GM12891 (cell line): ENCODE measurements around the gene SERAC1. TPM values are rescaled to one million over a fixed set of nuclear protein-coding genes. Genes with fewer than 3 reads are reported as not detected.
"Not testable (repeated sequence)": the region's sequence is repeated elsewhere in the genome, so short reads cannot be mapped to it uniquely, and the experiment has no call there.

ENCODE experiments used
- DNase-seq: peaks from one replicate; pipeline ENCODE4 v3.0.0; 2011; ENCODE audit warnings: low spot score; ENCODE audit not compliant: insufficient read length
- FAIRE-seq: peaks from 2 replicates; lab custom pipeline; 2011; peaks lifted over from hg19 to GRCh38; lab: Jason Lieb, UNC
- PAX5 ChIP-seq: IDR thresholded peaks from 2 replicates; pipeline ENCODE4 v1.6.1; 2011; ENCODE audit warnings: low read length, moderate library complexity, mild to moderate bottlenecking; ENCODE audit not compliant: insufficient read depth, severe bottlenecking
- POLR2A ChIP-seq: IDR thresholded peaks from 2 replicates; pipeline ENCODE4 v1.6.1; 2011; ENCODE audit warnings: low read depth, low read length, control low read depth
- POLR2AphosphoS5 ChIP-seq: IDR thresholded peaks from 2 replicates; pipeline ENCODE4 v1.6.1; 2011; ENCODE audit warnings: low read depth, low read length, control low read depth
- POU2F2 ChIP-seq: IDR thresholded peaks from 2 replicates; pipeline ENCODE4 v1.6.1; 2011; ENCODE audit warnings: low read depth, mild to moderate bottlenecking, control low read depth, low read length, moderate library complexity
- SPI1 ChIP-seq: IDR thresholded peaks from 2 replicates; pipeline ENCODE4 v1.6.1; 2011; ENCODE audit warnings: low read depth, low read length, control low read depth
- TAF1 ChIP-seq: IDR thresholded peaks from 2 replicates; pipeline ENCODE4 v1.6.1; 2011; ENCODE audit warnings: low read depth, low read length, control low read depth
- polyA plus RNA-seq: library from polyadenylated mRNA; unstranded; fragments of >200 nt; gene quantifications from one replicate; pipeline ENCODE4 v1.2.1, GENCODE V29; 2012; ENCODE audit warnings: low read depth, missing spikeins, inconsistent platforms; ENCODE audit not compliant: missing spikeins

Gene SERAC1
- 0.27 TPM for polyA plus RNA-seq

DNA sequence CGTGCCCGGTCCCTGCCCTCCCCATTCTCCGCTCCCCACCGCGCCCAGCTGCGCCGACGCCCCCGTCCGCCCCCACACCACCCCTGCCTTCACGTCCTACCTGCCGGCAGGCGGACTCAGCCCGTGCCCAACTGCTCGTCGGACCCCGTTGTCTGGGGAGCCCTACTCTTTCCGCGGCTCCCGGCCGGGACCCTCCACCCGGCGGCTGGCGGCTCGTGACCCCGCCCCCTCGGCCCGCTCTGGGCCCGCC lies at the start of gene SERAC1:
Gene SERAC1, minus strand, starts transcription at position 223 of the 250 bp plus-strand sequence. CDS start 9,899 bp downstream, outside the sequence.
- DNase-seq (no peak), FAIRE-seq (no peak)
- TF ChIP-seq POU2F2: no peak
- no peak for TF ChIP-seq SPI1
- no peak for TF ChIP-seq PAX5
- TF ChIP-seq POLR2AphosphoS5: no peak
- TF ChIP-seq POLR2A: no peak
- no peak for TF ChIP-seq TAF1

GRCh38 chr6:158213925-158214674 lies 46.0 kb upstream of the SERAC1 start:
- DNase-seq (no peak), FAIRE-seq (peak; percentile 93)
- TF ChIP-seq POLR2AphosphoS5 (no peak), PAX5 (no peak), POU2F2 (no peak), POLR2A (no peak), SPI1 (no peak), TAF1 (no peak)

GRCh38 chr6:158211273-158212055 lies 43.4 kb upstream of the SERAC1 start:
- no peak for TF ChIP-seq SPI1
- TF ChIP-seq PAX5: no peak
- no peak for FAIRE-seq
- DNase-seq: no peak

DNA sequence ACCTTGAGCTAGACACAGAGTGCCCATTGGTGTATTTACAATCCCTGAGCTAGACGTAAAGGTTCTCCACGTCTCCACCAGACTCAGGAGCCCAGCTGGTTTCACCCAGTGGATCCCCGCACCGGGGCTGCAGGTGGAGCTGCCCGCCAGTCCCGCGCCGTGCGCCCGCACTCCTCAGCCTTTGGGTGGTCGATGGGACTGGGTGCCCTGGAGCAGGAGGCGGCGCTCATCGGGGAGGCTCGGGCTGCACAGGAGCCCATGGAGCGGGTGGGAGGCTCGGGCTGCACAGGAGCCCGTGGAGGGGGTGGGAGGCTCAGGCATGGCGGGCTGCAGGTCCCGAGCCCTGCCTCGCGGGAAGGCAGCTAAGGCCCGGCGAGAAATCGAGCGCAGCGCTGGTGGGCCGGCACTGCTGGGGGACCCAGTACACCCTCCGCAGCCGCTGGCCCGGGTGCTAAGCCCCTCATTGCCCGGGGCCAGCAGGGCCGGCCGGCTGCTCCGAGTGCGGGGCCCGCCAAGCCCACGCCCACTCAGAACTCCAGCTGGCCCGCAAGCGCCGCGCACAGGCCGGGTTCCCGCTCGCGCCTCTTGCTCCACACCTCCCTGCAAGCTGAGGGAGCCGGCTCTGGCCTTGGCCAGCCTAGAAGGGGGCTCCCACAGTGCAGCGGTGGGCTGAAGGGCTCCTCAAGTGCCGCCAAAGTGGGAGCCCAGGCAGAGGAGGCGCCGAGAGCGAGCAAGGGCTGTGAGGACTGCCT lies 41.7 kb upstream of the SERAC1 start:
- DNase-seq, FAIRE-seq: not testable (repeated sequence)

DNA sequence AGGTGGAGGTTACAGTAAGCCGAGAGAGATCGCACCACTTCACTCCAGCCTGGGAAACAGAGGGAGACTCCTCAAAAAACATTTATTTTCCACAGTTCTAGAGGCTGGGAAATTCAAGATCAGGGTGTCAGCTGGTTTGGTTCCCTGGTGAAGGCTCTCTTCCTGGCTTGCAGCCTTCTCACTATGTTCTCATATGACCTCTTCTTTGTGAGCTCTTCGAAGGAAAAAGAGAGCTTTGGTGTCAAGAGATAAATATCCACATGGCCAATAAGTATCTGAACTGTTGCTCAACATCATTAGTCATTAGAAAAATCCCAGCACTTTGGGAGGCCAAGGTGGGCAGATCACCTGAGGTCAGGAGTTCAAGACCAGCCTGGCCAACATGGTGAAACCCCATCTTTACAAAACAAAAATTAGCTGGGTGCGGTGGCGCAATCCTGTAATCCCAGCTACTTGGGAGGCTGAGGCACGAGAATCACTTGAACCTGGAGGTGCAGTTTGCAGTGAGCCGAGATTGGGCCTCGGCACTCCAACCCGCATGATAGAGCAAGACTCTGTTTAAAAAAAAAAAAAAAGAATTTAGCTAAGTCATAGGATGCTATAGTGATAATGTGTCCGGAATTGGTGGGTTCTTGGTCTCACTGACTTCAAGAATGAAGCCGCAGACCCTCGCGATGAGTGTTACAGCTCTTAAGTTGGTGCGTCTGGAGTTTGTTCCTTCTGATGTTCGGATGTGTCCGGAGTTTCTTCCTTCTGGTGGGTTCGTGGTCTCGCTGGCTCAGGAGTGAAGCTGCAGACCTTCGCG lies 40.4 kb upstream of the SERAC1 start:
- not testable (repeated sequence) for DNase-seq, FAIRE-seq

- FAIRE-seq (peak; percentile 88), DNase-seq (peak; percentile 52)
- TF ChIP-seq POU2F2 (peak; percentile 23; the same call in 1 of the 2 replicates), POLR2A (no peak)
These were observed 39.3 kb upstream of the SERAC1 start for GRCh38 chr6:158207422-158207788.

GRCh38 chr6:158206740-158207421 lies 38.8 kb upstream of the SERAC1 start:
- FAIRE-seq (no peak), DNase-seq (no peak)
- TF ChIP-seq SPI1 (no peak), POLR2A (no peak), TAF1 (no peak), POLR2AphosphoS5 (no peak), PAX5 (no peak), POU2F2 (no peak)

- FAIRE-seq (peak; percentile 35), DNase-seq (no peak)
- TF ChIP-seq TAF1 (no peak), POLR2A (no peak), POU2F2 (no peak), POLR2AphosphoS5 (no peak), SPI1 (no peak), PAX5 (no peak)
These were observed 37.3 kb upstream of the SERAC1 start for GRCh38 chr6:158205169-158205944.

DNA sequence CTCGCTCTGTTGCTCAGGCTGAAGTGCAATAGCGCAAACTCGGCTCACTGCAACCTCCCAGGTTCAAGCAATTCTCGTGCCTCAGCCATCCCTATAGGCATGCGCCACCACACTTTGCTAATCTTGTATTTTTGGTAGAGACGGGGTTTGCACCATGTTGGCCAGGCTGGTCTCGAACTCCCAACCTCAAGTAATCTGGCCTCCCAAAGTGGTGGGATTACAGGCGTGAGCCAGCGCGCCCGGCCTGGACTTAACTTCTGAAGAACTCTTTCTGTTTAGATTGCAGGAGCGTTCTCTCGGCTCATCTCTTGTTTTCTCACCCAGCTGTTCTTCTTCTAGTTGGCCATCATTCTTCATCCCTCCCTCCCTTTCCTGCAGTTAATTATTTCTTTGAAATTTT lies 30.4 kb upstream of the SERAC1 start:
- DNase-seq (no peak), FAIRE-seq (no peak)
- TF ChIP-seq POU2F2 (no peak), SPI1 (no peak), POLR2A (no peak), POLR2AphosphoS5 (no peak), TAF1 (no peak), PAX5 (no peak)
